ENCODE data around the gene SSTR5. TPM values are rescaled to one million over a fixed set of nuclear protein-coding genes. Genes with fewer than 3 reads are reported as not detected.

The SSTR5 gene
- total RNA-seq, 4 donors from 2014 or later = not detected

DNA sequence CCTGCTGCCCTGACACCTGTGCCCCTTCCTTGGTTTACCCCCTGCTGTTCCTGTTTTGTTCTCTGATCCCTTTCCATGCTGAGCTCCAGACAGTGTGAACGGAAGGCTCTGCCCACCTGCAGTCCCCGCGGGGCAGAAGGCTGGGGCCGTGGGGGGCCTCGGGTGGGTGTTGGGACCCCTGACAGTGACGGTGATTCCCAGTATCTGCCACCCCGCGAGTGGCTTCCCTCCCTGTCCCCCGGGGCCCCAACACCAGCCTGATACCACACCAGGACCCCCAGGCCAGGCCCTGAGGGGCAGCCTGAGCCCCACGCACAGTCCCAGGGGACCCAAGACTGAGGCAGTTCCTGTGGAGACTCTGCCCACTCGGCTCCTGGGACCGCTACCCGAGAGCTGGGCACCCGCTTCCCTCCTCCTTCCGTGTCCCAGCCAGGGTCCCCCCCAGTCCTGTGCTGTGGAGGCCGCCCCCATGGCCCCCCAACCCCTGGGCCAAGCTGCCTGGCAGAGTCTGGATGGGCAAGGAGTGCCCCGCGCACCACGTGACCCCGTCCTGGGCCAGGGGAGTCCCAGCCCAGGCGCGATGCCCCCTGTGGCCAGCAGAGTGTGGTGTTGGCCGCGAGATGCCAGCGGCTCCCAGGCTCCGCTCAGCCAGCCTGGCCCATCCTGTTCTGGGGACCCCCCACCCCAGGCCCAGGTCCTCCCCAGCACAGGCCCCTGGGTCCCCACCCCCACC, 33.5 kb downstream of the SSTR5 start:
- WGBS, 2 donors = 26 to 50% methylated on average over 6 to 20 of the region's 26 CpGs
- no peaks in the 10 kb centered on the region for H3K9me3 ChIP-seq
- peaks cover 0 to 8% (median 3%) of the 10 kb centered on the region in 4 donors for H3K4me1 ChIP-seq
- H3K36me3 ChIP-seq = no peaks in the 10 kb centered on the region
- peaks cover 0 to 93% of the 10 kb centered on the region in 2 donors for H3K27me3 ChIP-seq
- no peak overlapping the region for H3K27ac ChIP-seq
- TF ChIP-seq POLR2A (IDR thresholded peaks at IDR 0.05) = no peak
- TF ChIP-seq, protein P1, sequence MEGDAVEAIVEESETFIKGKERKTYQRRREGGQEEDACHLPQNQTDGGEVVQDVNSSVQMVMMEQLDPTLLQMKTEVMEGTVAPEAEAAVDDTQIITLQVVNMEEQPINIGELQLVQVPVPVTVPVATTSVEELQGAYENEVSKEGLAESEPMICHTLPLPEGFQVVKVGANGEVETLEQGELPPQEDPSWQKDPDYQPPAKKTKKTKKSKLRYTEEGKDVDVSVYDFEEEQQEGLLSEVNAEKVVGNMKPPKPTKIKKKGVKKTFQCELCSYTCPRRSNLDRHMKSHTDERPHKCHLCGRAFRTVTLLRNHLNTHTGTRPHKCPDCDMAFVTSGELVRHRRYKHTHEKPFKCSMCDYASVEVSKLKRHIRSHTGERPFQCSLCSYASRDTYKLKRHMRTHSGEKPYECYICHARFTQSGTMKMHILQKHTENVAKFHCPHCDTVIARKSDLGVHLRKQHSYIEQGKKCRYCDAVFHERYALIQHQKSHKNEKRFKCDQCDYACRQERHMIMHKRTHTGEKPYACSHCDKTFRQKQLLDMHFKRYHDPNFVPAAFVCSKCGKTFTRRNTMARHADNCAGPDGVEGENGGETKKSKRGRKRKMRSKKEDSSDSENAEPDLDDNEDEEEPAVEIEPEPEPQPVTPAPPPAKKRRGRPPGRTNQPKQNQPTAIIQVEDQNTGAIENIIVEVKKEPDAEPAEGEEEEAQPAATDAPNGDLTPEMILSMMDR (IDR thresholded peaks at IDR 0.05) = peak; percentile 39 to 56 (median 49)
- no peak for DNase-seq (ENCODE audit: low spot score in 2 of 2)
- H3K4me3 ChIP-seq = no peak overlapping the region

DNA sequence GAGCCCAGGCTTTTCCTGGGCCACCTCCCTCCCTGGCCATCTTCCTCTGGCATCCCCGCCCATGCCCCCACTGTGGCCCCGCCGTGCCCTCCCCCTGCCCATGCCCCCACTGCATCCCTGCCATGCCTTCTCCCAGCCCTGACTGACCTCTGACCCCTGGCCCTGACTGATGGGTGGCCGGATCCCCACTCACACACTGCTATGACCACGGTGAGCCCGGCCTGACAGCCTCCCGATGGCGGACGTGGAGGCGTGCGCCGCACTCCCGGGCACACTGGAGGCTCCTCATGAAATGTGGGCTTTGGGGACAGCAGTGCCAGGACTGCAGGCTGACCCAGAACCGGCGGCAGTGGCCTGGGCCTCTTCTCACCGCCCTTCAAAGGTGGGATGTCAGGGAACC, 34.1 kb downstream of the SSTR5 start:
- peaks cover 0 to 91% of the 10 kb centered on the region in 2 donors for H3K27me3 ChIP-seq
- no peaks in the 10 kb centered on the region for H3K36me3 ChIP-seq

DNA sequence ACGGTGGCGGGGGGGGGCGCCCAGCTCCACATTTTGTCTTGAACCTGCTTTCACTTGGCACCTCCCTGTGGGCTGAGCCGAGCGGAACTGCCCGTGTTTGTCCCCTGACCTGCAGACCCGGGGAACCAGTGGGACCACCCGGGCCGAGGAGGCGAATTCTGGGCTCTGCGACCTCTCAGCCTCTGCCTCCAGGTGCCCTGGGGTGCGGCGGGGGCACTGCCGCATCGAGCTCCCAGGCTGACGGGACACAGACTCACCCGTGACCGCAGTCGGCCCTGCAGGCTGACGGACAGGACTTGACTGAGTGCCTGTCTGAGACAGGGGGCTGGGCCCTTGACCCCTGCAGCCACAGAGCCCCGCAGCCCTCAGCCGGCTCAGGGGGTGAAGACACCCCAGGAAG, 34.6 kb downstream of the SSTR5 start:
- H3K4me3 ChIP-seq = no peak overlapping the region
- TF ChIP-seq POLR2A (IDR thresholded peaks at IDR 0.05) (no peak), EP300 (IDR thresholded peaks at IDR 0.05) (no peak)
- TF ChIP-seq, protein P1 (IDR thresholded peaks at IDR 0.05) = no peak
- H3K36me3 ChIP-seq = no peaks in the 10 kb centered on the region
- peaks cover 0 to 91% of the 10 kb centered on the region in 2 donors for H3K27me3 ChIP-seq
- WGBS, 2 donors = 65% methylated on average over 15 to 22 of the region's 22 CpGs
- H3K9me3 ChIP-seq = no peaks in the 10 kb centered on the region
- DNase-seq (ENCODE audit: low spot score in 2 of 2) = no peak
- H3K4me1 ChIP-seq = peaks cover 0 to 8% (median 3%) of the 10 kb centered on the region in 4 donors
- H3K27ac ChIP-seq = no peak overlapping the region

More for the DNA sequence above, 34.1 kb downstream of the SSTR5 start:
- H3K9me3 ChIP-seq = no peaks in the 10 kb centered on the region
- no peak overlapping the region for H3K27ac ChIP-seq
- TF ChIP-seq, protein P1 (IDR thresholded peaks at IDR 0.05) = no peak
- TF ChIP-seq EP300 (IDR thresholded peaks at IDR 0.05) (no peak), POLR2A (IDR thresholded peaks at IDR 0.05) (no peak)
- H3K4me1 ChIP-seq = peaks cover 0 to 8% (median 3%) of the 10 kb centered on the region in 4 donors
- no peak for DNase-seq (ENCODE audit: low spot score in 2 of 2)
- H3K4me3 ChIP-seq = no peak overlapping the region
- whole genome bisulfite sequencing, 2 donors = 67 to 78% methylated on average over 11 to 16 of the region's 16 CpGs

DNA sequence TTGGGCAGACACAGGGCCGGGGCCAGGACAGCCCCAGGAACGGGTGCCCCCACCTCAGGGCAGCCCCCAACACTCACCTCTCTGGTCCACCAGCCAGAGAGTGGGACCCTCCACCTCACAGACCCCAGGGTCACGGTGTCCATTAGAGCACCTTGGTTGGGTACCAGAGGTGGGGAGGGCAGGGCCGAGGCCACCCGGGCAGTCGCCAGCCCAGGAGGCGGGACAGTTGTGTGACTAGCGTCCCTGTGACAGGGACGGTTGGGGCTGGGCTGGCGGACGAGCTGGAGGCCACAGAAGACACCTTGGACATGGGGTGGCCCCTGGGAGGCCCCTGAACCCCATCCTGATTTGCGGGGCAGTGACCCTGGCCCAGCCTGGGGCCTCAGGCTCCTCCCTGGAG, 35.2 kb downstream of the SSTR5 start:
- TF ChIP-seq, protein P1 (IDR thresholded peaks at IDR 0.05) = no peak
- TF ChIP-seq EP300 (IDR thresholded peaks at IDR 0.05) (no peak), POLR2A (IDR thresholded peaks at IDR 0.05) (no peak)
- Histone ChIP-seq H3K27ac (no peak overlapping the region), H3K4me1 (peaks cover 0 to 8% (median 3%) of the 10 kb centered on the region in 4 donors), H3K4me3 (no peak overlapping the region), H3K36me3 (no peaks in the 10 kb centered on the region), H3K27me3 (peaks cover 0 to 93% of the 10 kb centered on the region in 2 donors), H3K9me3 (no peaks in the 10 kb centered on the region)
- 80% methylated on average over 4 of the region's 12 CpGs; no CpG with 5 or more reads in 1 of the 2 donors for WGBS, 2 donors
- no peak for DNase-seq (ENCODE audit: low spot score in 2 of 2)
